Effector memory CD8-positive, alpha-beta T cell (primary cell): ENCODE measurements around the gene PHF23.

Experiments
- ATAC-seq: fragments of 150-1000 bp; cut with Tn5 transposase; replicated peaks from 2 replicates; pipeline ENCODE4 v1.10.0; 2021; ENCODE audit warnings: mild to moderate bottlenecking, moderate library complexity
- DNase-seq, 3 experiments: peaks; one replicate each; pipeline ENCODE4 v3.0.0; 2021
- H3K27ac Mint-ChIP-seq, 2 donors: one replicate each; pipeline ENCODE4 v1.8.0; 2022; ENCODE audit warnings: mild to moderate bottlenecking in 2 of 2, mixed read lengths in 2 of 2, moderate library complexity in 2 of 2
- H3K27me3 Mint-ChIP-seq, 2 donors: one replicate each; pipeline ENCODE4 v1.8.0; 2022; ENCODE audit warnings: mixed read lengths in 2 of 2
- H3K36me3 Mint-ChIP-seq: one replicate; pipeline ENCODE4 v1.8.0; 2022; ENCODE audit warnings: mild to moderate bottlenecking, moderate library complexity, mixed read lengths; ENCODE audit not compliant: insufficient read depth
- H3K4me1 Mint-ChIP-seq, 2 donors: one replicate each; pipeline ENCODE4 v1.8.0; 2022; ENCODE audit warnings: low read depth in 2 of 2, mixed read lengths in 2 of 2
- H3K4me3 Mint-ChIP-seq, 2 donors: one replicate each; pipeline ENCODE4 v1.8.0; 2022; ENCODE audit warnings: mild to moderate bottlenecking in 2 of 2, mixed read lengths in 2 of 2, moderate library complexity in 2 of 2
- H3K9me3 Mint-ChIP-seq, 2 donors: one replicate each; pipeline ENCODE4 v1.8.0; 2022; ENCODE audit warnings: mixed read lengths in 2 of 2

PHF23 gene

GRCh38 chr17:7225711-7226331 is 13.4 kb downstream of the PHF23 start:
- Mint-ChIP-seq H3K27ac (no peak overlapping the region), H3K4me1 (peaks cover 4 to 9% of the 10 kb centered on the region in 2 donors), H3K27me3 (no peaks in the 10 kb centered on the region), H3K4me3 (no peak overlapping the region), H3K9me3 (no peaks in the 10 kb centered on the region), H3K36me3 (peaks cover 20% of the 10 kb centered on the region)
- ATAC-seq (no peak), DNase-seq (no peak)

- Mint-ChIP-seq H3K36me3 (peaks cover 20% of the 10 kb centered on the region), H3K27ac (no peak overlapping the region), H3K27me3 (no peaks in the 10 kb centered on the region), H3K9me3 (no peaks in the 10 kb centered on the region), H3K4me3 (no peak overlapping the region), H3K4me1 (peaks cover 8 to 15% of the 10 kb centered on the region in 2 donors)
- DNase-seq = no peak
- ATAC-seq = no peak
Measured at GRCh38 chr17:7224661-7225111, 14.6 kb downstream of the PHF23 start.

GRCh38 chr17:7224110-7224509 is 15.1 kb downstream of the PHF23 start:
- H3K27me3 Mint-ChIP-seq = no peaks in the 10 kb centered on the region
- no peak overlapping the region for H3K4me3 Mint-ChIP-seq
- ATAC-seq (no peak), DNase-seq (no peak)
- peaks cover 20% of the 10 kb centered on the region for H3K36me3 Mint-ChIP-seq
- H3K4me1 Mint-ChIP-seq = peaks cover 12 to 19% of the 10 kb centered on the region in 2 donors
- H3K27ac Mint-ChIP-seq = peak overlapping the region in 1 of 2 donors; percentile 36
- H3K9me3 Mint-ChIP-seq = no peaks in the 10 kb centered on the region

GRCh38 chr17:7223375-7223774 is 15.9 kb downstream of the PHF23 start:
- Mint-ChIP-seq H3K27me3 (no peaks in the 10 kb centered on the region), H3K36me3 (peaks cover 17% of the 10 kb centered on the region), H3K4me1 (peaks cover 12 to 24% of the 10 kb centered on the region in 2 donors), H3K27ac (peak overlapping the region in 1 of 2 donors; percentile 15), H3K4me3 (no peak overlapping the region), H3K9me3 (no peaks in the 10 kb centered on the region)
- DNase-seq (no peak), ATAC-seq (no peak)

GRCh38 chr17:7222972-7223292 is 16.3 kb downstream of the PHF23 start:
- peak overlapping the region in 1 of 2 donors; percentile 15 for H3K27ac Mint-ChIP-seq
- H3K36me3 Mint-ChIP-seq = peaks cover 12% of the 10 kb centered on the region
- DNase-seq = no peak
- H3K4me1 Mint-ChIP-seq = peaks cover 12 to 27% of the 10 kb centered on the region in 2 donors
- no peak overlapping the region for H3K4me3 Mint-ChIP-seq
- no peaks in the 10 kb centered on the region for H3K27me3 Mint-ChIP-seq
- no peaks in the 10 kb centered on the region for H3K9me3 Mint-ChIP-seq
- ATAC-seq = no peak

GRCh38 chr17:7222093-7222971 is 16.9 kb downstream of the PHF23 start:
- ATAC-seq (no peak), DNase-seq (no peak)
- Mint-ChIP-seq H3K4me1 (peaks cover 12 to 28% of the 10 kb centered on the region in 2 donors), H3K9me3 (no peaks in the 10 kb centered on the region), H3K4me3 (no peak overlapping the region), H3K27ac (peak overlapping the region in 1 of 2 donors; percentile 93), H3K27me3 (no peaks in the 10 kb centered on the region), H3K36me3 (peaks cover 8% of the 10 kb centered on the region)

- Mint-ChIP-seq H3K27ac (peak overlapping the region; percentile 87 to 93), H3K36me3 (peaks cover 7% of the 10 kb centered on the region), H3K4me3 (peak overlapping the region; percentile 84 to 86)
Measured at GRCh38 chr17:7221278-7222092, 17.8 kb downstream of the PHF23 start.

GRCh38 chr17:7220593-7221277 is 18.5 kb downstream of the PHF23 start:
- no peaks in the 10 kb centered on the region for H3K9me3 Mint-ChIP-seq
- H3K4me3 Mint-ChIP-seq = peak overlapping the region; percentile 84 to 86
- H3K36me3 Mint-ChIP-seq = peaks cover 7% of the 10 kb centered on the region
- DNase-seq = peak; percentile 51 to 60 (median 52)
- H3K4me1 Mint-ChIP-seq = peaks cover 18 to 34% of the 10 kb centered on the region in 2 donors
- H3K27ac Mint-ChIP-seq = peak overlapping the region; percentile 87 to 93
- H3K27me3 Mint-ChIP-seq = no peaks in the 10 kb centered on the region
- ATAC-seq = peak; percentile 60

More at GRCh38 chr17:7221278-7222092, 17.8 kb downstream of the PHF23 start:
- Mint-ChIP-seq H3K27me3 (no peaks in the 10 kb centered on the region), H3K4me1 (peaks cover 16 to 28% of the 10 kb centered on the region in 2 donors), H3K9me3 (no peaks in the 10 kb centered on the region)
- DNase-seq = no peak
- no peak for ATAC-seq

GRCh38 chr17:7219812-7220592 is 19.3 kb downstream of the PHF23 start, which contains the start of the genes ACADVL and DLG4:
ACADVL (plus strand) TSS chr17:7219938; CDS start chr17:7219985, 47 bp downstream.
DLG4 (minus strand) TSS chr17:7219836.
- no peaks in the 10 kb centered on the region for H3K27me3 Mint-ChIP-seq
- peak within 1 kb of the TSS; percentile 87 to 93 for H3K27ac Mint-ChIP-seq
- H3K9me3 Mint-ChIP-seq = no peaks in the 10 kb centered on the region
- peak; percentile 74 for ATAC-seq
- peak within 1 kb of the TSS; percentile 84 to 86 for H3K4me3 Mint-ChIP-seq
- peaks cover 20 to 37% of the 10 kb centered on the region in 2 donors for H3K4me1 Mint-ChIP-seq
- peaks cover 8% of the 10 kb centered on the region for H3K36me3 Mint-ChIP-seq
- DNase-seq = peak; percentile 66 to 67 (median 66)

- ATAC-seq = no peak
- no peaks in the 10 kb centered on the region for H3K27me3 Mint-ChIP-seq
Measured at GRCh38 chr17:7219229-7219811, 19.9 kb downstream of the PHF23 start.

GRCh38 chr17:7218758-7219157 is 20.5 kb downstream of the PHF23 start:
- H3K27ac Mint-ChIP-seq = peak overlapping the region; percentile 87 to 93
- peak overlapping the region; percentile 84 to 86 for H3K4me3 Mint-ChIP-seq
- H3K36me3 Mint-ChIP-seq = peaks cover 21% of the 10 kb centered on the region
- DNase-seq (no peak), ATAC-seq (no peak)
- peaks cover 32 to 48% of the 10 kb centered on the region in 2 donors for H3K4me1 Mint-ChIP-seq
- no peaks in the 10 kb centered on the region for H3K9me3 Mint-ChIP-seq
- H3K27me3 Mint-ChIP-seq = no peaks in the 10 kb centered on the region

More at GRCh38 chr17:7219229-7219811, 19.9 kb downstream of the PHF23 start:
- H3K27ac Mint-ChIP-seq = peak overlapping the region; percentile 87 to 93
- H3K9me3 Mint-ChIP-seq = no peaks in the 10 kb centered on the region
- peaks cover 15% of the 10 kb centered on the region for H3K36me3 Mint-ChIP-seq
- DNase-seq = no peak
- H3K4me1 Mint-ChIP-seq = peaks cover 27 to 44% of the 10 kb centered on the region in 2 donors
- peak overlapping the region; percentile 84 to 86 for H3K4me3 Mint-ChIP-seq

- H3K4me3 Mint-ChIP-seq = no peak overlapping the region
- no peaks in the 10 kb centered on the region for H3K9me3 Mint-ChIP-seq
- no peaks in the 10 kb centered on the region for H3K27me3 Mint-ChIP-seq
- H3K27ac Mint-ChIP-seq = peak overlapping the region; percentile 87 to 93
- peaks cover 36 to 53% of the 10 kb centered on the region in 2 donors for H3K4me1 Mint-ChIP-seq
- H3K36me3 Mint-ChIP-seq = peaks cover 23% of the 10 kb centered on the region
- DNase-seq (no peak), ATAC-seq (no peak)
Measured at GRCh38 chr17:7218166-7218565, 21.1 kb downstream of the PHF23 start.
